HuH-7 (cell line): ENCODE measurements around the gene CNTLN.
"Not testable (repeated sequence)": the region's sequence is repeated elsewhere in the genome, so short reads cannot be mapped to it uniquely, and the experiment has no call there.

ENCODE experiments used
- DNase-seq: peaks from one replicate; pipeline ENCODE4 v3.0.0; 2011; ENCODE audit warnings: low spot score

CNTLN gene

GRCh38 chr9:17318821-17319320 is 184.0 kb downstream of the CNTLN start:
- no peak for DNase-seq

GRCh38 chr9:17319864-17320263 is 185.0 kb downstream of the CNTLN start:
- no peak for DNase-seq

GRCh38 chr9:17322882-17323864 is 188.3 kb downstream of the CNTLN start:
- no peak for DNase-seq

GRCh38 chr9:17328331-17328730 is 193.5 kb downstream of the CNTLN start:
- DNase-seq = no peak

- no peak for DNase-seq
Measured at GRCh38 chr9:17330097-17330496, 195.3 kb downstream of the CNTLN start.

- no peak for DNase-seq
Measured at GRCh38 chr9:17332115-17332514, 197.3 kb downstream of the CNTLN start.

- no peak for DNase-seq
Measured at GRCh38 chr9:17339156-17339555, 204.3 kb downstream of the CNTLN start.

- no peak for DNase-seq
Measured at GRCh38 chr9:17342696-17343095, 207.9 kb downstream of the CNTLN start.

GRCh38 chr9:17349831-17350230 is 215.0 kb downstream of the CNTLN start:
- no peak for DNase-seq

- not testable (repeated sequence) for DNase-seq
Measured at GRCh38 chr9:17354006-17354405, 219.2 kb downstream of the CNTLN start.

GRCh38 chr9:17361378-17361777 is 226.5 kb downstream of the CNTLN start:
- DNase-seq = no peak

- no peak for DNase-seq
Measured at GRCh38 chr9:17367035-17367434, 232.2 kb downstream of the CNTLN start.

- DNase-seq = no peak
Measured at GRCh38 chr9:17380126-17380861, 245.5 kb downstream of the CNTLN start.

GRCh38 chr9:17387565-17387964 is 252.7 kb downstream of the CNTLN start:
- DNase-seq = no peak

- no peak for DNase-seq
Measured at GRCh38 chr9:17389026-17389425, 254.2 kb downstream of the CNTLN start.

- DNase-seq = no peak
Measured at GRCh38 chr9:17394881-17395510, 260.2 kb downstream of the CNTLN start.

- DNase-seq = not testable (repeated sequence)
Measured at GRCh38 chr9:17397166-17397728, 262.4 kb downstream of the CNTLN start.

- no peak for DNase-seq
Measured at GRCh38 chr9:17398350-17398749, 263.5 kb downstream of the CNTLN start.

- no peak for DNase-seq
Measured at GRCh38 chr9:17401858-17402257, 267.0 kb downstream of the CNTLN start.

- DNase-seq = peak; percentile 2
Measured at GRCh38 chr9:17402309-17402708, 267.5 kb downstream of the CNTLN start.

- no peak for DNase-seq
Measured at GRCh38 chr9:17403539-17403938, 268.7 kb downstream of the CNTLN start.

- DNase-seq = no peak
Measured at GRCh38 chr9:17414986-17415385, 280.1 kb downstream of the CNTLN start.
